Kidney tubule cell (primary cell): ENCODE results near the gene NAB2.
A peak's percentile ranks its signal among the peaks of the same experiment; 100 is the strongest.
"Not testable (repeated sequence)": the region's sequence is repeated elsewhere in the genome, so short reads cannot be mapped to it uniquely, and the experiment has no call there.

Source experiments
- DNase-seq: peaks from one replicate; pipeline ENCODE4 v3.0.0-alpha.2; 2018; ENCODE audit warnings: low spot score

The NAB2 gene

GRCh38 chr12:57110104-57111030 is 21.5 kb downstream of the NAB2 start:
- DNase-seq: peak; percentile 83

GRCh38 chr12:57111031-57111734 is 22.3 kb downstream of the NAB2 start, which contains the start of gene STAT6:
Gene STAT6, minus strand, starts transcription at chr12:57111362. Its CDS starts 3,084 bp downstream, at chr12:57108278.
- DNase-seq: peak; percentile 90

- no peak for DNase-seq
These were observed 23.8 kb downstream of the NAB2 start for GRCh38 chr12:57112492-57113294.

GRCh38 chr12:57116580-57117281 is 27.8 kb downstream of the NAB2 start:
- DNase-seq: no peak

GRCh38 chr12:57118711-57119271 is 29.9 kb downstream of the NAB2 start:
- peak; percentile 93 for DNase-seq

GRCh38 chr12:57119294-57120085 is 30.6 kb downstream of the NAB2 start:
- no peak for DNase-seq

- not testable (repeated sequence) for DNase-seq
These were observed 31.8 kb downstream of the NAB2 start for GRCh38 chr12:57120718-57121117.

- no peak for DNase-seq
These were observed 34.9 kb downstream of the NAB2 start for GRCh38 chr12:57123813-57124212.

- peak; percentile 74 for DNase-seq
These were observed 35.5 kb downstream of the NAB2 start for GRCh38 chr12:57124261-57124877.

- no peak for DNase-seq
These were observed 37.1 kb downstream of the NAB2 start for GRCh38 chr12:57126061-57126460.

GRCh38 chr12:57126561-57126960 is 37.6 kb downstream of the NAB2 start:
- no peak for DNase-seq

GRCh38 chr12:57127101-57127725 is 38.3 kb downstream of the NAB2 start:
- DNase-seq: peak; percentile 74

- peak; percentile 75 for DNase-seq
These were observed 39.0 kb downstream of the NAB2 start, which contains the start of gene LRP1 for GRCh38 chr12:57127726-57128518. Gene LRP1, plus strand, starts transcription at chr12:57128483. Its CDS starts 482 bp downstream, at chr12:57128965.

- no peak for DNase-seq
These were observed 39.8 kb downstream of the NAB2 start for GRCh38 chr12:57128519-57129247.

GRCh38 chr12:57129321-57129842 is 40.5 kb downstream of the NAB2 start:
- no peak for DNase-seq

GRCh38 chr12:57129889-57130288 is 41.0 kb downstream of the NAB2 start:
- no peak for DNase-seq

- DNase-seq: no peak
These were observed 42.0 kb downstream of the NAB2 start for GRCh38 chr12:57130941-57131340.
